HCT116 (cell line): ENCODE measurements around the gene RTN4IP1. TPM values are rescaled to one million over a fixed set of nuclear protein-coding genes. Genes with fewer than 3 reads are reported as not detected.
A peak's percentile ranks its signal among the peaks of the same experiment; 100 is the strongest.

ENCODE experiments used
- ATAC-seq: fragments of 200-7000 bp; cut with Tn5 transposase; 2 replicates; pipeline ENCODE4 v1.9.1; 2020; ENCODE audit warnings: mild to moderate bottlenecking, moderate library complexity
- BruUV-seq: library from RNA; stranded (reverse); fragments of 400-500 nt; replicated peaks from 2 replicates; lab custom pipeline; 2021; lab: Mats Ljungman, UMichigan
- CTCF ChIA-PET: fragments of 300-600 bp; sonication (Branson Sonifier 250); formaldehyde crosslinking; loops from one replicate; lab custom pipeline; 2021; ENCODE audit warnings: antibody characterized with exemption; lab: Charles Lee
- POLR2A ChIA-PET: fragments of 300-600, 350-600 bp; sonication (Branson Sonifier 250); formaldehyde crosslinking; loops from one replicate; lab custom pipeline; 2021; ENCODE audit warnings: antibody characterized with exemption; lab: Charles Lee
- RAD21 ChIA-PET, 2 experiments: fragments of 300-600 bp; sonication (Branson Sonifier 250); formaldehyde crosslinking; loops; one replicate each; lab custom pipeline; 2023; ENCODE audit warnings: low total read pairs in 2 of 2; ENCODE audit not compliant: uncharacterized antibody in 2 of 2, unreplicated experiment in 2 of 2, low non-redundant PET in 1 of 2; lab: Charles Lee
- DNase-seq: peaks from one replicate; pipeline ENCODE4 v3.0.0-alpha.2; 2010; ENCODE audit warnings: low read depth, low spot score
- H2AFZ ChIP-seq: fragments of 200-600 bp; shearing (Covaris generic), sonication (generic); 2 replicates; pipeline ENCODE4 v1.6.1; 2017; ENCODE audit warnings: low read depth, mixed run types, mixed read lengths, antibody characterized with exemption, low read length; ENCODE audit not compliant: poor library complexity, severe bottlenecking
- H3K27ac ChIP-seq: 2 replicates; pipeline ENCODE4 v1.5.1; 2012; ENCODE audit warnings: low read depth, low read length
- H3K27me3 ChIP-seq: fragments of 200-600 bp; sonication (generic); 2 replicates; pipeline ENCODE4 v1.6.1; 2016; ENCODE audit warnings: mixed run types, low read length, mixed read lengths; ENCODE audit not compliant: insufficient read depth
- H3K36me3 ChIP-seq, 2 experiments: fragments of 200-500 bp in 1 of 2; fragments of 200-600 bp in 1 of 2; sonication (Bioruptor generic) in 1 of 2; sonication (generic) in 1 of 2; 2 replicates each; pipeline versions ENCODE4 v1.5.1 to v1.6.1; 2014 to 2016; ENCODE audit warnings: low read length in 2 of 2, inconsistent platforms in 1 of 2, mixed read lengths in 1 of 2, mixed run types in 1 of 2; ENCODE audit not compliant: insufficient read depth in 2 of 2, control insufficient read depth in 1 of 2
- H3K4me1 ChIP-seq, 2 experiments: fragments of 200-600 bp in 1 of 2; sonication (generic) in 1 of 2; 2 replicates each; pipeline versions ENCODE4 v1.5.1 to v1.6.1; 2012 to 2017; ENCODE audit warnings: low read length in 2 of 2, inconsistent platforms in 1 of 2, mild to moderate bottlenecking in 1 of 2, mixed read lengths in 1 of 2, mixed run types in 1 of 2, moderate library complexity in 1 of 2; ENCODE audit not compliant: insufficient read depth in 2 of 2, control insufficient read depth in 1 of 2
- H3K4me2 ChIP-seq: fragments of 200-600 bp; sonication (generic); 2 replicates; pipeline ENCODE4 v1.6.1; 2017; ENCODE audit warnings: mixed run types, low read length, mixed read lengths
- H3K4me3 ChIP-seq, 2 experiments: fragments of 200-600 bp in 1 of 2; sonication (generic) in 1 of 2; replicated peaks in 1 of 2; 2 replicates each; pipeline ENCODE4 v1.5.1; 2011 to 2016; ENCODE audit warnings: low read length in 2 of 2, control low read depth in 1 of 2, low read depth in 1 of 2, mild to moderate bottlenecking in 1 of 2, mixed read lengths in 1 of 2, mixed run types in 1 of 2
- H3K79me2 ChIP-seq: fragments of 200-600 bp; sonication (generic); 2 replicates; pipeline ENCODE4 v1.6.1; 2017; ENCODE audit warnings: mild to moderate bottlenecking, mixed run types, low read length, moderate library complexity, mixed read lengths; ENCODE audit not compliant: insufficient read depth
- H3K9ac ChIP-seq: fragments of 200-600 bp; sonication (generic); 2 replicates; pipeline ENCODE4 v1.6.1; 2016; ENCODE audit warnings: low read length, mixed read lengths
- H3K9me2 ChIP-seq: fragments of 200-600 bp; sonication (generic), shearing (Covaris generic); 2 replicates; pipeline ENCODE4 v1.6.1; 2017; ENCODE audit warnings: mixed run types, mild to moderate bottlenecking, moderate library complexity; ENCODE audit not compliant: insufficient read depth
- H3K9me3 ChIP-seq, 2 experiments: fragments of 200-500 bp in 1 of 2; fragments of 200-600 bp in 1 of 2; sonication (Bioruptor generic) in 1 of 2; sonication (generic) in 1 of 2; 2 replicates each; pipeline ENCODE4 v1.6.1; 2014 to 2017; ENCODE audit warnings: low read length in 2 of 2, mixed read lengths in 2 of 2, inconsistent platforms in 1 of 2, low read depth in 1 of 2, mild to moderate bottlenecking in 1 of 2, mixed run types in 1 of 2, moderate library complexity in 1 of 2; ENCODE audit not compliant: control insufficient read depth in 1 of 2, insufficient read depth in 1 of 2
- H4K20me1 ChIP-seq: fragments of 200-600 bp; sonication (generic), shearing (Covaris generic); 2 replicates; pipeline ENCODE4 v1.6.1; 2017; ENCODE audit warnings: mixed run types, mild to moderate bottlenecking, moderate library complexity; ENCODE audit not compliant: insufficient read depth
- ATF3 ChIP-seq: IDR thresholded peaks from 2 replicates; pipeline ENCODE4 v1.6.1; 2012
- CBX3 ChIP-seq: IDR thresholded peaks from 2 replicates; pipeline ENCODE4 v1.6.1; 2012; ENCODE audit warnings: low read depth
- CEBPB ChIP-seq: IDR thresholded peaks from 2 replicates; pipeline ENCODE4 v1.6.1; 2012; ENCODE audit warnings: low read depth
- CTCF ChIP-seq, 3 experiments: fragments of 200-600 bp in 1 of 3; sonication (generic) in 1 of 3; IDR thresholded peaks in 2 of 3; conservative IDR thresholded peaks in 1 of 3; 2 replicates each; pipeline ENCODE4 v1.5.1; 2012 to 2017; ENCODE audit warnings: low read depth in 2 of 3, low read length in 2 of 3, antibody characterized with exemption in 1 of 3, borderline replicate concordance in 1 of 3, control low read depth in 1 of 3, mild to moderate bottlenecking in 1 of 3, mixed read lengths in 1 of 3, mixed run types in 1 of 3, moderate library complexity in 1 of 3; ENCODE audit not compliant: insufficient read depth in 1 of 3
- EGR1 ChIP-seq: IDR thresholded peaks from 2 replicates; pipeline ENCODE4 v1.6.1; 2012; ENCODE audit warnings: low read depth
- ELF1 ChIP-seq: IDR thresholded peaks from 2 replicates; pipeline ENCODE4 v1.6.1; 2012; ENCODE audit warnings: low read depth, borderline replicate concordance
- EZH2 ChIP-seq: fragments of 200-600 bp; sonication (generic); IDR thresholded peaks from 2 replicates; pipeline ENCODE4 v1.6.1; 2017; ENCODE audit warnings: antibody characterized with exemption, mixed run types
- EZH2phosphoT487 ChIP-seq: fragments of 200-600 bp; IDR thresholded peaks from 2 replicates; pipeline ENCODE4 v1.6.1; 2018; ENCODE audit warnings: antibody characterized with exemption, borderline replicate concordance
- FOSL1 ChIP-seq: IDR thresholded peaks from 2 replicates; pipeline ENCODE4 v1.6.1; 2012; ENCODE audit warnings: low read depth
- JUND ChIP-seq: IDR thresholded peaks from 2 replicates; pipeline ENCODE4 v1.6.1; 2012
- MAX ChIP-seq: IDR thresholded peaks from 2 replicates; pipeline ENCODE4 v1.6.1; 2012
- SIN3A ChIP-seq: IDR thresholded peaks from 2 replicates; pipeline ENCODE4 v1.6.1; 2012; ENCODE audit warnings: low read depth
- SP1 ChIP-seq: IDR thresholded peaks from 2 replicates; pipeline ENCODE4 v1.6.1; 2012; ENCODE audit warnings: low read depth
- SRF ChIP-seq: IDR thresholded peaks from 2 replicates; pipeline ENCODE4 v1.6.1; 2012; ENCODE audit warnings: low read depth
- TCF7L2 ChIP-seq: IDR thresholded peaks from 2 replicates; pipeline ENCODE4 v1.7.0; 2011; ENCODE audit warnings: borderline replicate concordance, inconsistent platforms; ENCODE audit not compliant: insufficient read depth, insufficient read length; ENCODE audit errors: extremely low read depth
- ZBTB33 ChIP-seq: IDR thresholded peaks from 2 replicates; pipeline ENCODE4 v1.6.1; 2011; ENCODE audit warnings: mild to moderate bottlenecking, low read length, moderate library complexity; ENCODE audit not compliant: insufficient replicate concordance; ENCODE audit errors: extremely low read depth
- ZNF274 ChIP-seq: fragments of 200-500 bp; sonication (Bioruptor generic); IDR thresholded peaks from 2 replicates; pipeline ENCODE4 v1.6.1; 2014; ENCODE audit warnings: mild to moderate bottlenecking, low read depth, low read length, inconsistent platforms
- intact Hi-C: fragments of 100-400 bp; cut with micrococcal nuclease; formaldehyde crosslinking; loops from 2 replicates; pipeline ENCODE4 v1.10.0; 2022
- total RNA-seq: library from RNA; stranded (reverse); gene quantifications from one replicate; pipeline ENCODE4 v1.2.1, GENCODE V29; 2021; ENCODE audit not compliant: unreplicated experiment

RTN4IP1 gene
- total RNA-seq, 1 experiment from 2014 or later: 9.1 TPM

GRCh38 chr6:106631346-106631745 is 2.0 kb upstream of the RTN4IP1 start:
- Histone ChIP-seq H3K4me1 (peaks cover 3 to 10% of the 10 kb centered on the region in 2 experiments; a peak in 1 of 4 replicates), H3K27me3 (no peaks in the 10 kb centered on the region), H2AFZ (no peak overlapping the region), H3K36me3 (no peaks in the 10 kb centered on the region), H3K9me3 (no peaks in the 10 kb centered on the region), H3K4me2 (no peak overlapping the region), H3K4me3 (no peak overlapping the region), H3K9me2 (no peaks in the 10 kb centered on the region), H3K27ac (no peak overlapping the region), H4K20me1 (no peaks in the 10 kb centered on the region), H3K9ac (no peak overlapping the region), H3K79me2 (peaks cover 59% of the 10 kb centered on the region)
- TF ChIP-seq MAX (no peak), CTCF (IDR thresholded peaks at IDR 0.05 in 2 of 3, conservative IDR thresholded peaks at IDR 0.05 in 1 of 3; ENCODE audit: borderline replicate concordance in 1 of 3, insufficient read depth in 1 of 3, low read depth in 2 of 3, low read length in 2 of 3) (no peak), EZH2 (no peak), CBX3 (no peak), SIN3A (no peak), CEBPB (no peak), JUND (no peak), FOSL1 (no peak), SRF (no peak)
- ATAC-seq (no peak), DNase-seq (no peak)
- POLR2A ChIA-PET: no interaction called here
- BruUV-seq: no TSS peak
- RAD21 ChIA-PET: no interaction called here
- intact Hi-C loops: no loop called here
- CTCF ChIA-PET: no interaction called here

GRCh38 chr6:106630366-106630765 is 1.1 kb upstream of the RTN4IP1 start:
- H3K27me3 ChIP-seq: no peaks in the 10 kb centered on the region
- ATAC-seq (no peak), DNase-seq (no peak)
- peaks cover 58% of the 10 kb centered on the region for H3K79me2 ChIP-seq
- CTCF ChIA-PET: no interaction called here
- H3K27ac ChIP-seq: no peak overlapping the region
- no peak for TF ChIP-seq ZBTB33
- TF ChIP-seq SP1: no peak
- TF ChIP-seq JUND: no peak
- no peak for TF ChIP-seq SIN3A
- no peak for TF ChIP-seq EZH2phosphoT487
- no peak for TF ChIP-seq MAX
- TF ChIP-seq TCF7L2: no peak
- TF ChIP-seq SRF: no peak
- TF ChIP-seq FOSL1: no peak
- no peak for TF ChIP-seq ELF1
- TF ChIP-seq CBX3: no peak
- no peak for TF ChIP-seq ZNF274
- TF ChIP-seq ATF3: no peak
- no peak for TF ChIP-seq EGR1
- H3K4me3 ChIP-seq: peak overlapping the region; percentile 91 to 99
- RAD21 ChIA-PET: no interaction called here
- H3K9me2 ChIP-seq: no peaks in the 10 kb centered on the region
- intact Hi-C loops: no loop called here
- BruUV-seq: TSS peak; percentile 50
- peak overlapping the region; percentile 93 for H3K4me2 ChIP-seq
- H3K4me1 ChIP-seq: peaks cover 3 to 10% of the 10 kb centered on the region in 2 experiments; a peak in 1 of 4 replicates
- peak overlapping the region; percentile 94 for H3K9ac ChIP-seq
- no peaks in the 10 kb centered on the region for H3K9me3 ChIP-seq
- H4K20me1 ChIP-seq: no peaks in the 10 kb centered on the region
- no peak overlapping the region for H2AFZ ChIP-seq
- POLR2A ChIA-PET: no interaction called here
- H3K36me3 ChIP-seq: no peaks in the 10 kb centered on the region
